GM18511 (cell line): ENCODE measurements around the gene PI4KB.

Experiments used
- ATAC-seq: cut with Tn5 transposase; IDR thresholded peaks from one replicate; pipeline ENCODE4 v1.9.1; 2021; ENCODE audit warnings: mild to moderate bottlenecking, moderate library complexity; ENCODE audit not compliant: unreplicated experiment

The PI4KB gene

GRCh38 chr1:151346769-151347522 lies 19.7 kb upstream of the PI4KB start, which contains the start of gene RFX5:
Gene RFX5 (minus strand): TSS chr1:151347252. CDS start chr1:151346320, 932 bp downstream.
- ATAC-seq: peak; percentile 95

- no peak for ATAC-seq
These were observed 19.0 kb upstream of the PI4KB start for GRCh38 chr1:151346082-151346768.

GRCh38 chr1:151344291-151344690 lies 17.1 kb upstream of the PI4KB start:
- ATAC-seq: no peak

- no peak for ATAC-seq
These were observed 16.4 kb upstream of the PI4KB start for GRCh38 chr1:151343587-151343986.

- ATAC-seq: no peak
These were observed 15.4 kb upstream of the PI4KB start for GRCh38 chr1:151342569-151342968.

GRCh38 chr1:151342021-151342420 lies 14.8 kb upstream of the PI4KB start:
- no peak for ATAC-seq

- no peak for ATAC-seq
These were observed 13.9 kb upstream of the PI4KB start for GRCh38 chr1:151340870-151341754.

- no peak for ATAC-seq
These were observed 9.3 kb upstream of the PI4KB start for GRCh38 chr1:151336556-151336955.

GRCh38 chr1:151334822-151335221 lies 7.6 kb upstream of the PI4KB start:
- no peak for ATAC-seq

GRCh38 chr1:151327903-151328674 lies 873 bp upstream of the PI4KB start:
- ATAC-seq: peak; percentile 20

GRCh38 chr1:151326619-151327222 lies 495 bp downstream of the PI4KB start:
- ATAC-seq: peak; percentile 48

GRCh38 chr1:151325646-151326429 lies 1.4 kb downstream of the PI4KB start:
- ATAC-seq: no peak

GRCh38 chr1:151325231-151325630 lies 2.0 kb downstream of the PI4KB start:
- no peak for ATAC-seq

- ATAC-seq: no peak
These were observed 2.8 kb downstream of the PI4KB start for GRCh38 chr1:151324390-151324930.

- ATAC-seq: no peak
These were observed 8.2 kb downstream of the PI4KB start for GRCh38 chr1:151318975-151319374.

GRCh38 chr1:151315565-151316235 lies 11.5 kb downstream of the PI4KB start:
- no peak for ATAC-seq

- no peak for ATAC-seq
These were observed 12.9 kb downstream of the PI4KB start for GRCh38 chr1:151314137-151314875.

GRCh38 chr1:151313501-151313900 lies 13.7 kb downstream of the PI4KB start:
- no peak for ATAC-seq
